Measurements from ENCODE around the gene KRT34.

KRT34 gene

GRCh38 chr17:41329279-41329948, 52.7 kb downstream of the KRT34 start:
- DNase-seq = no peak

- no peak for DNase-seq
These were observed 53.9 kb downstream of the KRT34 start for GRCh38 chr17:41328207-41328606.
